WTC11 (cell line): ENCODE data around the gene RILP. TPM values are rescaled to one million over a fixed set of nuclear protein-coding genes. Genes with fewer than 3 reads are reported as not detected.

Experiments
- ATAC-seq: fragments of 200-7000 bp; cut with Tn5 transposase; 2 replicates; pipeline ENCODE4 v1.10.0; 2021; ENCODE audit warnings: mild to moderate bottlenecking, moderate library complexity
- CTCF ChIA-PET: fragments of 300-600 bp; sonication (Branson Sonifier 250); formaldehyde crosslinking; loops from one replicate; lab custom pipeline; 2021; ENCODE audit warnings: antibody characterized with exemption; lab: Charles Lee
- POLR2A ChIA-PET: fragments of 350-600 bp; sonication (Branson Sonifier 250); formaldehyde crosslinking; loops from one replicate; lab custom pipeline; 2021; ENCODE audit warnings: antibody characterized with exemption; lab: Charles Lee
- DNase-seq: peaks from one replicate; pipeline ENCODE4 v3.0.0; 2021; ENCODE audit warnings: low spot score
- H3K27ac Mint-ChIP-seq: 2 replicates; pipeline ENCODE4 v1.8.0; 2021; ENCODE audit warnings: mixed read lengths
- H3K27me3 Mint-ChIP-seq: 2 replicates; pipeline ENCODE4 v1.8.0; 2021; ENCODE audit warnings: low read depth, mild to moderate bottlenecking, moderate library complexity, mixed read lengths
- H3K36me3 Mint-ChIP-seq: 2 replicates; pipeline ENCODE4 v1.8.0; 2021; ENCODE audit warnings: mixed read lengths
- H3K4me1 Mint-ChIP-seq: 2 replicates; pipeline ENCODE4 v1.8.0; 2022; ENCODE audit warnings: mixed read lengths
- H3K4me3 Mint-ChIP-seq: 2 replicates; pipeline ENCODE4 v1.8.0; 2021; ENCODE audit warnings: mild to moderate bottlenecking, moderate library complexity, mixed read lengths
- H3K9me3 Mint-ChIP-seq: 2 replicates; pipeline ENCODE4 v1.8.0; 2021; ENCODE audit warnings: mixed read lengths
- CREM ChIP-seq: sonication (generic); formaldehyde crosslinking; IDR thresholded peaks from 2 replicates; pipeline ENCODE4 v1.8.1; 2022; ENCODE audit warnings: mild to moderate bottlenecking, missing genetic modification reagents, moderate library complexity
- ELF4 ChIP-seq: sonication (generic); formaldehyde crosslinking; IDR thresholded peaks from 2 replicates; pipeline ENCODE4 v1.8.1; 2022; ENCODE audit warnings: low read depth, mild to moderate bottlenecking, moderate library complexity, missing genetic modification reagents
- EMX1 ChIP-seq: fragments of 250-450 bp; sonication (Bioruptor Pico); IDR thresholded peaks from 2 replicates; pipeline ENCODE4 v1.8.0; 2021; ENCODE audit warnings: mild to moderate bottlenecking
- GABPB1 ChIP-seq: sonication (generic); formaldehyde crosslinking; IDR thresholded peaks from 2 replicates; pipeline ENCODE4 v1.8.1; 2023; ENCODE audit warnings: mild to moderate bottlenecking, missing genetic modification reagents
- TEAD4 ChIP-seq: sonication (generic); formaldehyde crosslinking; IDR thresholded peaks from 2 replicates; pipeline ENCODE4 v1.8.0; 2022; ENCODE audit warnings: mild to moderate bottlenecking, missing genetic modification reagents
- ZNF263 ChIP-seq: sonication (generic); formaldehyde crosslinking; IDR thresholded peaks from 2 replicates; pipeline ENCODE4 v1.8.1; 2022; ENCODE audit warnings: low read depth, mild to moderate bottlenecking, moderate library complexity, missing genetic modification reagents
- ZNF317 ChIP-seq: sonication (generic); formaldehyde crosslinking; IDR thresholded peaks from 2 replicates; pipeline ENCODE4 v1.8.1; 2023; ENCODE audit warnings: low read depth, mild to moderate bottlenecking, moderate library complexity, missing genetic modification reagents, borderline replicate concordance
- total RNA-seq: library from RNA; stranded (reverse); gene quantifications from 3 replicates; pipeline ENCODE4 v1.2.3, GENCODE V29; 2021
- TF ChIP-seq, protein P1 (sequence below): sonication (generic); formaldehyde crosslinking; IDR thresholded peaks from 2 replicates; pipeline ENCODE4 v1.8.1; 2023; ENCODE audit warnings: mild to moderate bottlenecking, missing genetic modification reagents, borderline replicate concordance
- TF ChIP-seq, protein P2 (sequence below): sonication (generic); formaldehyde crosslinking; IDR thresholded peaks from 2 replicates; pipeline ENCODE4 v1.8.1; 2023; ENCODE audit warnings: mild to moderate bottlenecking, missing genetic modification reagents
- TF ChIP-seq, protein P3 (sequence below): fragments of 250-450 bp; sonication (Bioruptor Pico); conservative IDR thresholded peaks from 2 replicates; pipeline ENCODE4 v1.9.0; 2021; ENCODE audit warnings: mild to moderate bottlenecking

Gene RILP
- total RNA-seq, 1 experiment from 2014 or later: 11.7 TPM

DNA sequence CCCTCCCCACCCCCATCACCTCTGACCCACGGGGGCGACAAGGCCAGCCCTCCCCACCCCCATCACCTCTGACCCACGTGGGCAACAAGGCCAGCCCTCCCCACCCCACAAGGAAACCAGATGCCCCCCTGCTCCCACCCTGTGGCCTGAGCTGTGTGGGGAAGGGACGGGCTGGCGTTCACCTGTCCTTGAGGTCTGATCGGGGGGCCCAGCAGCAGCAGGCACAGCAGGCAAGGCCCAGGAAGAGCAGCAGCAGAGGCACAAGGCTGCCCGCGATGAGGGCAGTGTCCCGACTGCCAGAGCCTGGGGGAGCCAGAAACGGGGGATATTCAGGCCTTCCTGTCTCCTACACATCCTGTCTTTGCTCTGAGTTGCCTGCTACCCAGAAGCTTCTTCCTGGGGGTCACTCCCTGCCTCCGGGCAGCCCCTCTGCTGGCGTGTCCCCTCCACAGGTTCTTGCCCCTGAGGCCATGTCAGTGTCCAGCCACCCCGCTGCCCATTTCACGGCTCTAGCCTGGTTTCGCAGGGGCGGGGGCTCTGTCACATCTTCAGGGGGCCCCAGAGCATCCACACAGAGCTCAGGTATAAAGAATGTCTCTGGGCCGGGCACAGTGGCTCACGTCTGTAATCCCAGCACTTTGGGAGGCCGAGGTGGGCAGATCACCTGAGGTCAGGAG lies 10.9 kb downstream of the RILP start (continued):
- TF ChIP-seq, protein P1, sequence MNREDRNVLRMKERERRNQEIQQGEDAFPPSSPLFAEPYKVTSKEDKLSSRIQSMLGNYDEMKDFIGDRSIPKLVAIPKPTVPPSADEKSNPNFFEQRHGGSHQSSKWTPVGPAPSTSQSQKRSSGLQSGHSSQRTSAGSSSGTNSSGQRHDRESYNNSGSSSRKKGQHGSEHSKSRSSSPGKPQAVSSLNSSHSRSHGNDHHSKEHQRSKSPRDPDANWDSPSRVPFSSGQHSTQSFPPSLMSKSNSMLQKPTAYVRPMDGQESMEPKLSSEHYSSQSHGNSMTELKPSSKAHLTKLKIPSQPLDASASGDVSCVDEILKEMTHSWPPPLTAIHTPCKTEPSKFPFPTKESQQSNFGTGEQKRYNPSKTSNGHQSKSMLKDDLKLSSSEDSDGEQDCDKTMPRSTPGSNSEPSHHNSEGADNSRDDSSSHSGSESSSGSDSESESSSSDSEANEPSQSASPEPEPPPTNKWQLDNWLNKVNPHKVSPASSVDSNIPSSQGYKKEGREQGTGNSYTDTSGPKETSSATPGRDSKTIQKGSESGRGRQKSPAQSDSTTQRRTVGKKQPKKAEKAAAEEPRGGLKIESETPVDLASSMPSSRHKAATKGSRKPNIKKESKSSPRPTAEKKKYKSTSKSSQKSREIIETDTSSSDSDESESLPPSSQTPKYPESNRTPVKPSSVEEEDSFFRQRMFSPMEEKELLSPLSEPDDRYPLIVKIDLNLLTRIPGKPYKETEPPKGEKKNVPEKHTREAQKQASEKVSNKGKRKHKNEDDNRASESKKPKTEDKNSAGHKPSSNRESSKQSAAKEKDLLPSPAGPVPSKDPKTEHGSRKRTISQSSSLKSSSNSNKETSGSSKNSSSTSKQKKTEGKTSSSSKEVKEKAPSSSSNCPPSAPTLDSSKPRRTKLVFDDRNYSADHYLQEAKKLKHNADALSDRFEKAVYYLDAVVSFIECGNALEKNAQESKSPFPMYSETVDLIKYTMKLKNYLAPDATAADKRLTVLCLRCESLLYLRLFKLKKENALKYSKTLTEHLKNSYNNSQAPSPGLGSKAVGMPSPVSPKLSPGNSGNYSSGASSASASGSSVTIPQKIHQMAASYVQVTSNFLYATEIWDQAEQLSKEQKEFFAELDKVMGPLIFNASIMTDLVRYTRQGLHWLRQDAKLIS (CRISPR knock-in tag): no peak
- TF ChIP-seq, all 79 proteins: peak for 0

DNA sequence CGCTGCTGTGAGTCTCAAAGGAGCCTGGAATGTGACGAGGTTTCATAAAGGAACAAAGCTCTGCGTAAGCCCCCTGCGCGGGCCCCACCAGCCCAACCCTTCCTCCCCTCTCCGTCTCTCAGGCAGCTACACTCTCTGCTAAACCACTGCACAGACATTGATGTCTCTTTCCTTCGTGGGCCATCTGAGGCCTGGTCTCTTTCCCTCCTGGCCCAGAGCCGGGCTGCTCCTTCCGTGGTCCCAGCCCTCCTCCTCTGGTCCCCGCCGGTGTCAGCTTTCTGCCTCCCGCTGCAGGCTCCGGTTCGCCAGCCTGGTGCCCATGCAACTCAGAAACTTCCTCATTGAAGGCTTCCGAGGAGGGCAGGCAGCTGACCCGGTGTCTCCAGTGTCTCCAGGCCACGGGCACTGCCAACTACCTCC lies 11.5 kb downstream of the RILP start:
- no peak for DNase-seq
- Mint-ChIP-seq H3K36me3 (peaks cover 2% of the 10 kb centered on the region), H3K27ac (no peak overlapping the region; the same call in 1 of the 2 replicates), H3K4me1 (peaks cover 17% of the 10 kb centered on the region), H3K27me3 (no peaks in the 10 kb centered on the region), H3K4me3 (no peak overlapping the region), H3K9me3 (no peaks in the 10 kb centered on the region)
- TF ChIP-seq, protein P2, sequence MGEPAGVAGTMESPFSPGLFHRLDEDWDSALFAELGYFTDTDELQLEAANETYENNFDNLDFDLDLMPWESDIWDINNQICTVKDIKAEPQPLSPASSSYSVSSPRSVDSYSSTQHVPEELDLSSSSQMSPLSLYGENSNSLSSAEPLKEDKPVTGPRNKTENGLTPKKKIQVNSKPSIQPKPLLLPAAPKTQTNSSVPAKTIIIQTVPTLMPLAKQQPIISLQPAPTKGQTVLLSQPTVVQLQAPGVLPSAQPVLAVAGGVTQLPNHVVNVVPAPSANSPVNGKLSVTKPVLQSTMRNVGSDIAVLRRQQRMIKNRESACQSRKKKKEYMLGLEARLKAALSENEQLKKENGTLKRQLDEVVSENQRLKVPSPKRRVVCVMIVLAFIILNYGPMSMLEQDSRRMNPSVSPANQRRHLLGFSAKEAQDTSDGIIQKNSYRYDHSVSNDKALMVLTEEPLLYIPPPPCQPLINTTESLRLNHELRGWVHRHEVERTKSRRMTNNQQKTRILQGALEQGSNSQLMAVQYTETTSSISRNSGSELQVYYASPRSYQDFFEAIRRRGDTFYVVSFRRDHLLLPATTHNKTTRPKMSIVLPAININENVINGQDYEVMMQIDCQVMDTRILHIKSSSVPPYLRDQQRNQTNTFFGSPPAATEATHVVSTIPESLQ (CRISPR knock-in tag): no peak
- no peak for TF ChIP-seq GABPB1 (CRISPR knock-in tag)
- no peak for TF ChIP-seq ZNF263 (CRISPR knock-in tag)
- ATAC-seq: no peak
- ChIA-PET POLR2A (no interaction called here), CTCF (interaction anchor here (1.0 to 5.4 kb wide), 4 partner anchors 9 to 105 kb away, joined by 3 to 59 read pairs (median 11); partner anchors contain the start of genes RILP and SLC43A2)

DNA sequence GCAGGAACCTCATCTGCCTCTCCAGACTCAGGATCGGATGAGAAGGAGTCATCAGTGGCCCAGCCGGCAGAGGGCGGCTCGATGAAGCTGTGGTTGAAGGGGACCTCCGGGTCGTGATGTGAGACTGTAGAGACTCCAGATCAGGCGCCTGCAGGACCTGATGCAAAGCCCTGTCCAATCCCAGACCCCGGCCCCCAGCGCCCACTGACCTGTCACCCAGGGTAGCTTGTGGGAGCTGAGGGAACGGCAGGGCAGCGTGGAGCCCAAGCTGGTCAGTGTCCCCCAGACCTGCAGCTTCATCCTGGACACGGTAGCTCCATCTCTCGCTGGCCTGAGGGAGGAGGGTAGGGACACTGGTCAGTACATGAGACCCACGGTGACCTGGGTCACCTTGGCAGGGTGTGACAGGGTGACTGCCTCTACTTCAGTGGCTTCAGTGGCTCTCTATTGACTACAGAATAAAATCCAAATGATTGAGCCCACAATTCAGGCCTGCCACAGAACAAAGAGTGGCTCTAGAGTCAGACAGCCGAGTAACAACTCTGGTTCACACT lies 12.9 kb downstream of the RILP start:
- Mint-ChIP-seq H3K27me3 (peaks cover 2% of the 10 kb centered on the region; the same call in 1 of the 2 replicates), H3K27ac (no peak overlapping the region), H3K4me3 (no peak overlapping the region), H3K4me1 (peaks cover 17% of the 10 kb centered on the region), H3K36me3 (peaks cover 2% of the 10 kb centered on the region; the same call in 1 of the 2 replicates), H3K9me3 (no peaks in the 10 kb centered on the region)
- POLR2A ChIA-PET: no interaction called here
- CTCF ChIA-PET: interaction anchor here (1.5 to 5.4 kb wide), 3 partner anchors 7 to 63 kb away, joined by 4 to 59 read pairs (median 7); partner anchors contain the start of genes RILP and SLC43A2
- TF ChIP-seq TEAD4: no peak
- TF ChIP-seq, protein P3, sequence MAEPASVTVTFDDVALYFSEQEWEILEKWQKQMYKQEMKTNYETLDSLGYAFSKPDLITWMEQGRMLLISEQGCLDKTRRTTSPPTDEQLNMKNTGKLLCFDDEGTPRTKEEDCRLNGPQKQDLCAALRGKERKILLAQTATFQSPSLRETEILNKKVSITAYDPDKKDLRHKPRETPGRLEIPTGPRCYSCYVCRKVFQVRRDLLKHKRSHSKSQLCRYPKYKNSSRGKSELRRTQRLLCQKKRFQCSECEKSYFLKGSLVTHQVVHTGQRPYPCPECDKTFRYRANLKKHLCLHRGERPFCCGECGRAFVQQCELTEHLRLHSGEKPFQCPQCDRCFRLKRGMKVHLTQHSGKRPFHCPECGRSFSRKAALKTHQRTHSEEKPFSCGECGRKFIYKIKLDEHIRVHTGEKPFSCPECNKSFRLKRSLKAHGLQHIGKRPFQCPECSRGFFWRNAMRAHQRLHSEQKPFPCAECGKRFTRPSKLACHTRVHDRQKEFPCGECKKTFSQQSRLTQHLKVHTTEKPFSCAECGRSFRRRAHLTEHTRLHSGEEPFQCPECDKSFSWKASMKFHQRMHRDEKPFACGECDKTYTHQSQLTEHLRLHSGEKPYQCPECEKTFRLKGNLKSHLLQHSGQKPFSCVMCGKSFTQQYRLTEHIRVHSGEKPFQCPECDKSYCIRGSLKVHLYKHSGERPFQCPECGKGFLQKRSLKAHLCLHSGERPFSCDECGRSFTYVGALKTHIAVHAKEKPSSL (CRISPR knock-in tag): no peak
- TF ChIP-seq ELF4 (CRISPR knock-in tag): no peak
- TF ChIP-seq EMX1 (CRISPR knock-in tag): no peak
- no peak for TF ChIP-seq CREM
- no peak for TF ChIP-seq ZNF317 (CRISPR knock-in tag)
- ATAC-seq: no peak
- no peak for DNase-seq
